OCI-LY7 (cell line): ENCODE results near the gene EML5. TPM values are rescaled to one million over a fixed set of nuclear protein-coding genes. Genes with fewer than 3 reads are reported as not detected.

Experiments used
- BruUV-seq: library from RNA; stranded (reverse); fragments of 400-500 nt; replicated peaks from 2 replicates; lab custom pipeline; 2021; lab: Mats Ljungman, UMichigan
- CTCF ChIA-PET: fragments of 300-600 bp; sonication (Branson Sonifier 250); formaldehyde crosslinking; loops from one replicate; lab custom pipeline; 2022; ENCODE audit warnings: antibody characterized with exemption; ENCODE audit not compliant: unreplicated experiment; lab: Charles Lee
- POLR2A ChIA-PET: fragments of 300-600 bp; sonication (Branson Sonifier 250); formaldehyde crosslinking; loops from one replicate; lab custom pipeline; 2022; ENCODE audit warnings: antibody characterized with exemption; lab: Charles Lee
- DNase-seq: peaks from one replicate; pipeline ENCODE4 v3.0.0-alpha.2; 2015; ENCODE audit warnings: low spot score
- H2AFZ ChIP-seq: fragments of 200-600 bp; sonication (generic), shearing (Covaris generic); 2 replicates; pipeline ENCODE4 v1.6.1; 2014; ENCODE audit warnings: mild to moderate bottlenecking, antibody characterized with exemption, low read length, moderate library complexity
- H3K27ac ChIP-seq: fragments of 200-600 bp; sonication (generic); 2 replicates; pipeline ENCODE4 v1.5.1; 2014; ENCODE audit warnings: mixed run types, low read depth, mild to moderate bottlenecking, moderate library complexity, low read length, inconsistent platforms; ENCODE audit not compliant: poor library complexity, severe bottlenecking
- H3K36me3 ChIP-seq: fragments of 200-600 bp; sonication (generic); 2 replicates; pipeline ENCODE4 v1.6.1; 2014; ENCODE audit warnings: mild to moderate bottlenecking, antibody characterized with exemption, low read length, moderate library complexity, mixed read lengths; ENCODE audit not compliant: insufficient read depth
- H3K4me1 ChIP-seq: fragments of 200-600 bp; sonication (generic); 2 replicates; pipeline ENCODE4 v1.5.1; 2014; ENCODE audit warnings: mild to moderate bottlenecking, low read length; ENCODE audit not compliant: insufficient read depth, poor library complexity, severe bottlenecking
- H3K4me2 ChIP-seq: fragments of 200-600 bp; sonication (generic); 2 replicates; pipeline ENCODE4 v1.6.1; 2014; ENCODE audit warnings: mild to moderate bottlenecking, low read length
- H3K4me3 ChIP-seq: fragments of 200-600 bp; sonication (generic); 2 replicates; pipeline ENCODE4 v1.5.1; 2014; ENCODE audit warnings: mild to moderate bottlenecking, low read depth, low read length; ENCODE audit not compliant: poor library complexity, severe bottlenecking
- H3K79me2 ChIP-seq: fragments of 200-600 bp; sonication (generic); 2 replicates; pipeline ENCODE4 v1.6.1; 2016; ENCODE audit warnings: low read depth, mild to moderate bottlenecking, low read length, moderate library complexity, mixed read lengths; ENCODE audit not compliant: insufficient read depth
- H3K9me2 ChIP-seq: fragments of 200-600 bp; sonication (generic); 2 replicates; pipeline ENCODE4 v1.6.1; 2016; ENCODE audit warnings: mild to moderate bottlenecking, low read length, mixed read lengths; ENCODE audit not compliant: insufficient read depth
- H3K9me3 ChIP-seq: fragments of 200-600 bp; sonication (generic); 2 replicates; pipeline ENCODE4 v1.6.1; 2014; ENCODE audit warnings: mild to moderate bottlenecking, mixed run types, low read length, mixed read lengths
- H4K20me1 ChIP-seq: fragments of 200-600 bp; sonication (generic); 2 replicates; pipeline ENCODE4 v1.6.1; 2014; ENCODE audit warnings: mild to moderate bottlenecking, antibody characterized with exemption, low read length, moderate library complexity, mixed read lengths; ENCODE audit not compliant: insufficient read depth
- EZH2phosphoT487 ChIP-seq: fragments of 200-600 bp; sonication (generic); IDR thresholded peaks from 2 replicates; pipeline ENCODE4 v1.6.1; 2018; ENCODE audit warnings: low read depth, borderline replicate concordance, mild to moderate bottlenecking, mixed run types, antibody characterized with exemption, low read length, moderate library complexity, mixed read lengths
- intact Hi-C: fragments of 100-400 bp; cut with micrococcal nuclease; formaldehyde crosslinking; loops from one replicate; pipeline ENCODE4 v1.10.0; 2022; ENCODE audit not compliant: unreplicated experiment
- total RNA-seq, 2 experiments: library from RNA; depleted of rRNA in 1 of 2; stranded (reverse); fragments of >200 nt in 1 of 2; shearing (Covaris generic) in 1 of 2; gene quantifications; 2 replicates each; pipeline ENCODE4 v1.2.3, GENCODE V29; 2014 to 2022
- TF ChIP-seq, protein P1 (sequence below): fragments of 200-600 bp; sonication (generic); conservative IDR thresholded peaks from 2 replicates; pipeline ENCODE4 v1.5.1; 2014; ENCODE audit warnings: mild to moderate bottlenecking, antibody characterized with exemption, low read length, moderate library complexity, mixed read lengths

The EML5 gene
- total RNA-seq, 2 experiments from 2014 or later, result 1.8 to 5.6 TPM

DNA sequence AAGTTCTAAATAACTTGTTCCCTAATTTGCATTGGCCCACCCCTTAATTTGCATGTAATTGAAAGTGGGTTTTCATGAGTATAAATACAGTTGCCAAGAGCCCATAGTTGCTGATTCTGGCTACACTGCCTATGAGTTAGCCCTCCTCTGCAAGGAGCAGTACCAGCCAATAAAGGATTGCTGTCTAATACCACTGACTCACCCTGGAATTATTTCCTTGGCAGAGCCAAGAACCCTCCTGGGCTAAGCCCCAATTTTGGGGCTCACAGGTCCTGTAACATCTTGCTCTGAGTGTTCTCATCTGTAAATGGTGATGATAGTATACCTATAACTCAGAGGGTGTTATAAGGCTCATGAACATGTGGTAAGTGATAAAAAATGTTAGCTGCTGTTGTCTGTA lies 38.5 kb upstream of the EML5 start:
- Histone ChIP-seq H3K4me1 (no peaks in the 10 kb centered on the region), H3K4me3 (no peak overlapping the region), H2AFZ (no peak overlapping the region), H3K27ac (no peak overlapping the region), H3K9me2 (no peaks in the 10 kb centered on the region), H3K36me3 (no peaks in the 10 kb centered on the region), H3K9me3 (no peaks in the 10 kb centered on the region), H4K20me1 (no peaks in the 10 kb centered on the region), H3K79me2 (no peaks in the 10 kb centered on the region), H3K4me2 (no peak overlapping the region)
- BruUV-seq, result no TSS peak
- intact Hi-C loops, result no loop called here
- DNase-seq, result no peak
- POLR2A ChIA-PET, result no interaction called here
- no peak for TF ChIP-seq EZH2phosphoT487
- TF ChIP-seq, protein P1, sequence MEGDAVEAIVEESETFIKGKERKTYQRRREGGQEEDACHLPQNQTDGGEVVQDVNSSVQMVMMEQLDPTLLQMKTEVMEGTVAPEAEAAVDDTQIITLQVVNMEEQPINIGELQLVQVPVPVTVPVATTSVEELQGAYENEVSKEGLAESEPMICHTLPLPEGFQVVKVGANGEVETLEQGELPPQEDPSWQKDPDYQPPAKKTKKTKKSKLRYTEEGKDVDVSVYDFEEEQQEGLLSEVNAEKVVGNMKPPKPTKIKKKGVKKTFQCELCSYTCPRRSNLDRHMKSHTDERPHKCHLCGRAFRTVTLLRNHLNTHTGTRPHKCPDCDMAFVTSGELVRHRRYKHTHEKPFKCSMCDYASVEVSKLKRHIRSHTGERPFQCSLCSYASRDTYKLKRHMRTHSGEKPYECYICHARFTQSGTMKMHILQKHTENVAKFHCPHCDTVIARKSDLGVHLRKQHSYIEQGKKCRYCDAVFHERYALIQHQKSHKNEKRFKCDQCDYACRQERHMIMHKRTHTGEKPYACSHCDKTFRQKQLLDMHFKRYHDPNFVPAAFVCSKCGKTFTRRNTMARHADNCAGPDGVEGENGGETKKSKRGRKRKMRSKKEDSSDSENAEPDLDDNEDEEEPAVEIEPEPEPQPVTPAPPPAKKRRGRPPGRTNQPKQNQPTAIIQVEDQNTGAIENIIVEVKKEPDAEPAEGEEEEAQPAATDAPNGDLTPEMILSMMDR, result no peak
- CTCF ChIA-PET, result no interaction called here

DNA sequence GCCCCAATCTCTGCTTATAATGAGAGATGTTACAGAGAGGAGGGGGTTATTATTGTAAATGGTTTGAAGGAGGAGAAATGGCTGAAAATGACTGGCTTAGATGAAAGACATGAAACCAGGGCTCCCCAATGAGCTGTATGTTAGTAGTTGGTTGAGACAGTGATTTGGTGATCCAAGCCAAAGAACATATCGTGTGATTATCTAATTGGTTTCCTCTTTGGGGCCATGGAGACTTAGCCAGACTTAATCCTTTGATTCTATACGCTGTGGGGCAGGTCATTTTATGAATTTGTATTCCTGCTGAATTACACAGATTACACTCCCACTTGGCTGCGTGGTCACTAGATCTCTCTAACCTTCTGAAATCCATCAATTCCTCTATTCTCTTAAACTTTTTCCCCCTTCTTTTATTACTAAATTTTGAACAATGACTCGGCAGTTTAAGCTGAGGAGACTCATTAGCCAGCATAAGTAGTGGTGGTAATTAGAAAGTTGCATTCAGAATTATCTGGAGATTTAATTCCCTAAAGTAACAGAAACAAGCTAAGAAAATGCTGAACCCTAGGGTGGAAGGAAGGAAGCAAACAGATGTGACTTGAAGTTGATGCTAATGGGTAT lies 37.0 kb upstream of the EML5 start:
- Histone ChIP-seq H3K4me2 (no peak overlapping the region), H3K79me2 (no peaks in the 10 kb centered on the region), H3K4me1 (peaks cover 6% of the 10 kb centered on the region), H4K20me1 (no peaks in the 10 kb centered on the region), H3K36me3 (no peaks in the 10 kb centered on the region), H3K9me2 (no peaks in the 10 kb centered on the region), H3K27ac (no peak overlapping the region), H2AFZ (no peak overlapping the region), H3K9me3 (no peaks in the 10 kb centered on the region), H3K4me3 (no peak overlapping the region)
- no peak for TF ChIP-seq EZH2phosphoT487
- TF ChIP-seq, protein P1, result no peak
- DNase-seq, result no peak
- BruUV-seq, result no TSS peak
- ChIA-PET CTCF (no interaction called here), POLR2A (interaction anchor here (1.1 to 2.8 kb wide), 2 partner anchors 11 to 37 kb away, joined by 3 to 13 read pairs; partner anchors contain the start of gene EML5)
- intact Hi-C loops, result no loop called here

DNA sequence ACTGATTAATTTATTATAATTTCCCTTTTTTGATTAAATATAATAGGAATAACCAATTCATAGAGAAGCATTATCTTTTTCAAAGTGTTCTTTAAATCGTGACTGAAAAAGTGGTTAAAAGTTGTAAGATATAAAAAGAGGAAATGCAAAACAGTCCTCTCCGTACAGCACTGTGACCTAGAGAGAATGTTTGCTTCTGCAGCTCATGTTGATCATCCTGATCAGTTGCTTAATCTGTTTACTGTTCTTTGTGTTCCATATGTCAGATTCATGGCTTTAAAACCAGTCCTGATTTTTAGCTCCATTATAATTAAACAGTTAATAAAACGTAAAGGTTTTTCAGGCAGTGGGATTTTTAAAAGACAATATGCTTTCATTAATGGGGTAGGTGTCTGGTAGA lies 36.4 kb upstream of the EML5 start:
- TF ChIP-seq EZH2phosphoT487, result no peak
- TF ChIP-seq, protein P1, result no peak
- POLR2A ChIA-PET, result interaction anchor here (1.1 to 2.8 kb wide), 2 partner anchors 12 to 36 kb away, joined by 3 to 13 read pairs; partner anchors contain the start of gene EML5
- Histone ChIP-seq H2AFZ (no peak overlapping the region), H3K4me2 (no peak overlapping the region), H3K9me3 (no peaks in the 10 kb centered on the region), H3K4me1 (peaks cover 7% of the 10 kb centered on the region), H3K4me3 (no peak overlapping the region), H4K20me1 (no peaks in the 10 kb centered on the region), H3K9me2 (no peaks in the 10 kb centered on the region), H3K36me3 (no peaks in the 10 kb centered on the region), H3K79me2 (no peaks in the 10 kb centered on the region), H3K27ac (no peak overlapping the region)
- BruUV-seq, result no TSS peak
- intact Hi-C loops, result no loop called here
- no peak for DNase-seq
- CTCF ChIA-PET, result no interaction called here
